Measurements from ENCODE around the gene INTS3. TPM values are rescaled to one million over a fixed set of nuclear protein-coding genes. Genes with fewer than 3 reads are reported as not detected.

INTS3 gene
- total and polyA plus RNA-seq, 10 of the 15 experiments (the other 5 are each of a cell fraction or from before 2014, with no cell fraction given) = 12.6 to 87.4 (median 30.8) TPM

- TF ChIP-seq REST (IDR thresholded peaks at IDR 0.05; ENCODE audit: low read depth, low read length) (no peak), USF1 (IDR thresholded peaks at IDR 0.05; ENCODE audit: borderline replicate concordance, extremely low read length, insufficient read depth, low read depth, low read length) (no peak), POLR2A (IDR thresholded peaks at IDR 0.05; ENCODE audit: low read depth, low read length) (no peak), ZBED1 (IDR thresholded peaks at IDR 0.05; ENCODE audit: borderline replicate concordance) (no peak)
Measured at GRCh38 chr1:153748903-153749302, 21.1 kb downstream of the INTS3 start (continued).

- Histone ChIP-seq H2AFZ (ENCODE audit: control insufficient read depth, low read depth, low read length) (no peak overlapping the region), H3K4me1 (ENCODE audit: control insufficient read depth, insufficient read depth, low read length) (no peaks in the 10 kb centered on the region; the same call in 1 of the 2 replicates), H3K9me3 (replicated peaks; ENCODE audit: control insufficient read depth, insufficient read depth, low read length) (no peaks in the 10 kb centered on the region), H4K20me1 (ENCODE audit: control insufficient read depth, insufficient read depth) (no peaks in the 10 kb centered on the region), H3K79me2 (ENCODE audit: control insufficient read depth, insufficient read depth, low read length) (no peaks in the 10 kb centered on the region), H3K27me3 (replicated peaks in 1 of 2; ENCODE audit: control insufficient read depth in 2 of 2, insufficient read depth in 2 of 2, low read length in 1 of 2) (no peaks in the 10 kb centered on the region), H3K4me3 (no peak overlapping the region), H3K9ac (ENCODE audit: control insufficient read depth, insufficient read depth, low read length) (no peak overlapping the region), H3K4me2 (ENCODE audit: control insufficient read depth, insufficient read depth) (no peak overlapping the region), H3K36me3 (ENCODE audit: control insufficient read depth in 2 of 2, insufficient read depth in 2 of 2, low read length in 1 of 2) (peaks cover 15 to 51% of the 10 kb centered on the region in 2 experiments), H3K27ac (ENCODE audit: control insufficient read depth, insufficient read depth) (no peak overlapping the region)
- POLR2A ChIA-PET = interaction anchor here (2.0 kb wide), 1 partner anchor 18 kb away, joined by 6 read pairs; no protein-coding TSS in a partner anchor
- CTCF ChIA-PET = interaction anchor here (1.0 to 5.9 kb wide), 10 partner anchors 10 to 237 kb away, joined by 3 to 84 read pairs (median 8); partner anchors contain the start of genes INTS3, NPR1 and RAB13
- in situ Hi-C loops (cut with MboI) (loop anchor here (5.0 kb wide), 1 partner anchor 72 kb away; the partner anchor contains the start of gene NPR1), intact Hi-C loops (cut with micrococcal nuclease; ENCODE audit: unreplicated experiment) (loop anchor here (1.0 to 5.0 kb wide), 4 partner anchors 21 to 237 kb away; partner anchors contain the start of genes INTS3 and S100A2)
- SMC1A ChIA-PET (ENCODE audit: uncharacterized antibody, unreplicated experiment) = interaction anchor here (0.7 to 4.7 kb wide), 6 partner anchors 19 to 229 kb away, joined by 3 to 55 read pairs (median 6); partner anchors contain the start of gene NPR1
- ATAC-seq (peak; percentile 100), DNase-seq (ENCODE audit: low read depth, low spot score) (peak; percentile 48), FAIRE-seq (peak; percentile 90)
- RAD21 ChIA-PET (ENCODE audit: unreplicated experiment) = interaction anchor here (1.3 to 1.4 kb wide), 4 partner anchors 19 to 30 kb away, joined by 4 to 6 read pairs (median 4); no protein-coding TSS in a partner anchor
- no TSS peak for BruUV-seq (replicated peaks)
- 51% methylated on average over 6 of the region's 6 CpGs for WGBS (ENCODE audit: insufficient coverage, insufficient replicate concordance, low lambda C conversion rate, missing lambda C conversion rate)
- TF ChIP-seq TCF7 (IDR thresholded peaks at IDR 0.05; ENCODE audit: borderline replicate concordance) (no peak), ZSCAN29 (IDR thresholded peaks at IDR 0.05) (no peak), ZZZ3 (IDR thresholded peaks at IDR 0.05; ENCODE audit: control insufficient read depth, insufficient read length, low read depth) (no peak), E2F8 (IDR thresholded peaks at IDR 0.05; ENCODE audit: low read depth, partially characterized antibody) (no peak), REST (IDR thresholded peaks at IDR 0.05; ENCODE audit: low read depth, low read length) (no peak), YY1 (IDR thresholded peaks at IDR 0.05; ENCODE audit: low read depth, low read length) (peak; percentile 81), HDGF (IDR thresholded peaks at IDR 0.05) (peak; percentile 65; the same call in 1 of the 2 replicates)
Measured at GRCh38 chr1:153749408-153750005, 21.7 kb downstream of the INTS3 start.

Measured in GM12878 (cell line).